Measurements from ENCODE around the gene PKNOX2.

PKNOX2 gene

DNA sequence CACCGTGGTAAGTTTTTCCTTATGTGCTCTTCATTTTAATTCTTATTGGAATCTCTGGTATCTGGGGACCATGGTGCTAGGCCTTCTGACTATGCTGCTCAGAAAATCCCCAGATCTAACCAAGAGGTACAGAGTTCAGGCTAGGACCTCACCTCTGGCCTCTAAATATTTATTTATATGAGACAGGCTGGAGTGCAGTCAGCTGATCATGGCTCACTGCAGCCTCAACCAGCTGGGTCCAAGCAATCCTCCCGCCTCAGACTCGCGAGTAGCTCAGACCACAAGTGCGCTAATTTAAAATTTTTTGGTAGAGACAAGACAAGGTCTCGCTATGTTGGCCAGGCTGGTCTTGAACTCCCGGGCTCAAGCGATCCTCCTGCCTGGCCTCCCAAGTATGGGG is 38.4 kb downstream of the PKNOX2 start:
- H2AFZ ChIP-seq (ENCODE audit: low read length, unreplicated experiment): no peak overlapping the region
- no peaks in the 10 kb centered on the region for H3K79me2 ChIP-seq (ENCODE audit: control insufficient read depth, insufficient read depth, low read length, unreplicated experiment)
- H3K27me3 ChIP-seq (ENCODE audit: insufficient read depth, low read length): peaks cover 59% of the 10 kb centered on the region
- no peaks in the 10 kb centered on the region for H3K4me1 ChIP-seq (ENCODE audit: control insufficient read depth, insufficient read depth, low read length, unreplicated experiment)
- no peaks in the 10 kb centered on the region for H3K36me3 ChIP-seq (ENCODE audit: insufficient read depth, low read length)
- H3K27ac ChIP-seq (ENCODE audit: low read depth, low read length): no peak overlapping the region
- no peak overlapping the region for H3K4me3 ChIP-seq (ENCODE audit: low read depth, low read length)

DNA sequence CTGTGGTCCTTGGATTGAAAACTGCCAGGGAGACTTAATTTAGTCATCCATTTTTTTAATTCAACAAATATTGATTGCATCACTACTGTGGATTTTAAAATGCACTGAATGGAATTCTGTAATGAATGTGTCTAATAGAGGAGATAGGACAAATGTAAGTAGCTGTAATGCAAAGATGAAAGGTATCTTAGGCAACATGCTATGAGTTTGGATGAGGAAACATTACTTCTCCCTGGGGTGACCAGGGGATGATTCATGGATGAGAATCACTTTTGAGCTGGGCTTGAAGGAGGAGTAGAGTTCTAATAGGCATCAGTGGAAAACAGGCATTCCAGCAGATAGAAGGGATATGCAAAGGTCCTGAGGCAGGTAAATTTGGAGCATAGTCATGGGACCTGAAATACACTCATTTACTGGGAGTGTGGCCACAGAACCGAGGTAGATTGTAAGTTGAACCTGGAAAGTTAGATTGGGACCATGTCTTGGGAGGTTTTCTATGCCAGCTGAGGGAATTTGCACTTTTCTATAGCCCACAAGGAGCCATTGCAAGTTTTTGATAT is 43.4 kb downstream of the PKNOX2 start:
- Histone ChIP-seq H3K27me3 (ENCODE audit: insufficient read depth, low read length) (peaks cover 82% of the 10 kb centered on the region), H3K4me1 (ENCODE audit: control insufficient read depth, insufficient read depth, low read length, unreplicated experiment) (no peaks in the 10 kb centered on the region), H3K27ac (ENCODE audit: low read depth, low read length) (no peak overlapping the region), H3K4me3 (ENCODE audit: low read depth, low read length) (no peak overlapping the region), H3K79me2 (ENCODE audit: control insufficient read depth, insufficient read depth, low read length, unreplicated experiment) (no peaks in the 10 kb centered on the region), H2AFZ (ENCODE audit: low read length, unreplicated experiment) (no peak overlapping the region), H3K36me3 (ENCODE audit: insufficient read depth, low read length) (no peaks in the 10 kb centered on the region)

DNA sequence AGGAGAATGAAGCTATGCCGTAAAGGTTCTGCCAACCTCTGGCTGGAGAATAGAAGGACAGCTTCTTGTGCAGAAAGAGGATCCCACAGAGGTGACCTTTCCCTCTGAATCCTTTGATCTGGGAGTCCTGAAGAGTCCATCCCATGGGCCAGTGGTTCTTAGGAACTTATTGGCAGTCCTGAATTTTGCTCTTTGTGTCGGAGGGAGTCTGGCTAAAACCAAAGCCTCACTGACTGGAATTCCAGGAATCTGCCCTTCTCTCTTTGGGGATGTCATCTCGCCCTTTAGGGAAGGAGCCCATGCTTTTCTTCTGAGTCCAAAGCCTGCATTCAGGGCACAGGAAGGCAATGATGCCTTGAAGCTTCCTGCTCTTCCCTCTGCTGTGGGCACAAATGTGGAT is 45.5 kb downstream of the PKNOX2 start:
- Histone ChIP-seq H3K36me3 (ENCODE audit: insufficient read depth, low read length) (no peaks in the 10 kb centered on the region), H2AFZ (ENCODE audit: low read length, unreplicated experiment) (no peak overlapping the region), H3K4me3 (ENCODE audit: low read depth, low read length) (no peak overlapping the region), H3K4me1 (ENCODE audit: control insufficient read depth, insufficient read depth, low read length, unreplicated experiment) (no peaks in the 10 kb centered on the region), H3K27me3 (ENCODE audit: insufficient read depth, low read length) (peaks cover 97% of the 10 kb centered on the region), H3K79me2 (ENCODE audit: control insufficient read depth, insufficient read depth, low read length, unreplicated experiment) (no peaks in the 10 kb centered on the region), H3K27ac (ENCODE audit: low read depth, low read length) (no peak overlapping the region)

DNA sequence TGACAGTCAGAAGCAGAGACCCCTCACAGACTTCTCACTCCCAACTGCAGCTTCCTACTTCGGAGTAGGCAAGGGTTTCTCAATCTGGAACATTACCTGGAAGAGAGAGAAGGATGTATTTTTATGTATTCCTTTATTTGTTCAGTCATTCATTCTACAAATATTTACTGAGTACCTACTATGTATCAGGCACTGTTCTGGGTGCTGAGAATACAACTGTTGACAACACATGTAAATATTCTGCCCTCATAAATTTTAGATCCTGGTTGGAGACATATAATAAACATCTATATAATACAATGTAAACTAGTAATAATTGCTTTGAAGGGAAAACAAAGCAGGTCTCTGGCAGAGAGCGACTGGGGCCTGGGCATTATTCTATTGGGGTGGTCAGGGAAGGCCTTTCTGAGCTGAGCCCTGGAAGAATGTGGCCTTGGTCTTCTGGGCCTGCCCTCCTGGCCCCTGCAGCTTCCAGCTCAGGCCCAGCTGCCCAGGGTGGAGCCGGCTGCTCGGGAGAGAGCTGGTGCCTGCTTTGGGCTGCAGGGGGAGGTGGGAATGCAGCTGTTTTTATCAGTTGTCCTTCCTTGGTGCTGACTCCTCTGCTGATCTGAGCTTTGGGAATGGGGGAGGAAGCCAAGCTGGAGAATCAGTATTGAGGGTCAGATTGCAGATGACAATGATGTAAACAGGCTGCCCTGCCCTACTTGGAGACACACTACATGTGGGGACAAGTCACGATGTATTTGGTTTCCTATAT is 46.8 kb downstream of the PKNOX2 start:
- Histone ChIP-seq H3K27me3 (ENCODE audit: insufficient read depth, low read length) (peaks cover 93% of the 10 kb centered on the region), H3K4me3 (ENCODE audit: low read depth, low read length) (no peak overlapping the region), H3K27ac (ENCODE audit: low read depth, low read length) (no peak overlapping the region), H2AFZ (ENCODE audit: low read length, unreplicated experiment) (no peak overlapping the region), H3K79me2 (ENCODE audit: control insufficient read depth, insufficient read depth, low read length, unreplicated experiment) (no peaks in the 10 kb centered on the region), H3K4me1 (ENCODE audit: control insufficient read depth, insufficient read depth, low read length, unreplicated experiment) (no peaks in the 10 kb centered on the region), H3K36me3 (ENCODE audit: insufficient read depth, low read length) (no peaks in the 10 kb centered on the region)

DNA sequence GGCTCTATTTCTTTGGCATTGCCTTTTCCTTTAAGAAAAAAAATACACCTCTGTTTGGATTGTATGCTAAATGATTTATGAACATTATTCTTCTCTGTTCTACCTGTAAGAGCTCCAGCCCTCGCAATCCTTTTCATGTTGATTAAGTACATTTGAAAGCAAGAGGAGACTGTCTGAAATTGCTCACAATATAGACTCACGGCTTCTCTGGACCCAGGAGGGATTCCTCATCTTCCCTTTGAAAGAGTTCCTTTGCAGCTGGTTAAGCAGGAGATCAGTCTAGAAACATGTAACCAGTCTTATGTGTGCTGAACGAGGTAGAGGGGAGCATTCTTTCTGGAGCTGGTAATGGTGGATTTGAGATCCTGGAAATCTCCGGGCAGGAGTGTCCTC is 47.4 kb downstream of the PKNOX2 start:
- Histone ChIP-seq H3K79me2 (ENCODE audit: control insufficient read depth, insufficient read depth, low read length, unreplicated experiment) (no peaks in the 10 kb centered on the region), H3K27ac (ENCODE audit: low read depth, low read length) (no peak overlapping the region), H3K36me3 (ENCODE audit: insufficient read depth, low read length) (no peaks in the 10 kb centered on the region), H3K4me1 (ENCODE audit: control insufficient read depth, insufficient read depth, low read length, unreplicated experiment) (no peaks in the 10 kb centered on the region), H3K4me3 (ENCODE audit: low read depth, low read length) (no peak overlapping the region), H2AFZ (ENCODE audit: low read length, unreplicated experiment) (no peak overlapping the region), H3K27me3 (ENCODE audit: insufficient read depth, low read length) (peaks cover 89% of the 10 kb centered on the region)

GRCh38 chr11:125214601-125215565 is 50.3 kb downstream of the PKNOX2 start:
- H3K36me3 ChIP-seq (ENCODE audit: insufficient read depth, low read length): no peaks in the 10 kb centered on the region
- no peak overlapping the region for H2AFZ ChIP-seq (ENCODE audit: low read length, unreplicated experiment)
- no peak overlapping the region for H3K4me3 ChIP-seq (ENCODE audit: low read depth, low read length)
- H3K4me1 ChIP-seq (ENCODE audit: control insufficient read depth, insufficient read depth, low read length, unreplicated experiment): no peaks in the 10 kb centered on the region
- no peak overlapping the region for H3K27ac ChIP-seq (ENCODE audit: low read depth, low read length)
- H3K79me2 ChIP-seq (ENCODE audit: control insufficient read depth, insufficient read depth, low read length, unreplicated experiment): no peaks in the 10 kb centered on the region
- peaks cover 85% of the 10 kb centered on the region for H3K27me3 ChIP-seq (ENCODE audit: insufficient read depth, low read length)

GRCh38 chr11:125215976-125216375 is 51.4 kb downstream of the PKNOX2 start:
- Histone ChIP-seq H3K79me2 (ENCODE audit: control insufficient read depth, insufficient read depth, low read length, unreplicated experiment) (no peaks in the 10 kb centered on the region), H3K4me1 (ENCODE audit: control insufficient read depth, insufficient read depth, low read length, unreplicated experiment) (no peaks in the 10 kb centered on the region), H3K4me3 (ENCODE audit: low read depth, low read length) (no peak overlapping the region), H3K36me3 (ENCODE audit: insufficient read depth, low read length) (no peaks in the 10 kb centered on the region), H3K27me3 (ENCODE audit: insufficient read depth, low read length) (peaks cover 80% of the 10 kb centered on the region), H3K27ac (ENCODE audit: low read depth, low read length) (no peak overlapping the region), H2AFZ (ENCODE audit: low read length, unreplicated experiment) (no peak overlapping the region)

GRCh38 chr11:125218336-125218735 is 53.8 kb downstream of the PKNOX2 start:
- no peaks in the 10 kb centered on the region for H3K36me3 ChIP-seq (ENCODE audit: insufficient read depth, low read length)

GRCh38 chr11:125221461-125221860 is 56.9 kb downstream of the PKNOX2 start:
- H3K79me2 ChIP-seq (ENCODE audit: control insufficient read depth, insufficient read depth, low read length, unreplicated experiment): no peaks in the 10 kb centered on the region
- no peaks in the 10 kb centered on the region for H3K4me1 ChIP-seq (ENCODE audit: control insufficient read depth, insufficient read depth, low read length, unreplicated experiment)
- H2AFZ ChIP-seq (ENCODE audit: low read length, unreplicated experiment): no peak overlapping the region
- H3K27ac ChIP-seq (ENCODE audit: low read depth, low read length): no peak overlapping the region
- H3K27me3 ChIP-seq (ENCODE audit: insufficient read depth, low read length): peaks cover 44% of the 10 kb centered on the region
- H3K36me3 ChIP-seq (ENCODE audit: insufficient read depth, low read length): no peaks in the 10 kb centered on the region
- H3K4me3 ChIP-seq (ENCODE audit: low read depth, low read length): no peak overlapping the region

More at GRCh38 chr11:125218336-125218735, 53.8 kb downstream of the PKNOX2 start:
- no peak overlapping the region for H3K27ac ChIP-seq (ENCODE audit: low read depth, low read length)
- H3K4me1 ChIP-seq (ENCODE audit: control insufficient read depth, insufficient read depth, low read length, unreplicated experiment): no peaks in the 10 kb centered on the region
- H2AFZ ChIP-seq (ENCODE audit: low read length, unreplicated experiment): no peak overlapping the region
- no peak overlapping the region for H3K4me3 ChIP-seq (ENCODE audit: low read depth, low read length)
- peaks cover 58% of the 10 kb centered on the region for H3K27me3 ChIP-seq (ENCODE audit: insufficient read depth, low read length)
- no peaks in the 10 kb centered on the region for H3K79me2 ChIP-seq (ENCODE audit: control insufficient read depth, insufficient read depth, low read length, unreplicated experiment)

DNA sequence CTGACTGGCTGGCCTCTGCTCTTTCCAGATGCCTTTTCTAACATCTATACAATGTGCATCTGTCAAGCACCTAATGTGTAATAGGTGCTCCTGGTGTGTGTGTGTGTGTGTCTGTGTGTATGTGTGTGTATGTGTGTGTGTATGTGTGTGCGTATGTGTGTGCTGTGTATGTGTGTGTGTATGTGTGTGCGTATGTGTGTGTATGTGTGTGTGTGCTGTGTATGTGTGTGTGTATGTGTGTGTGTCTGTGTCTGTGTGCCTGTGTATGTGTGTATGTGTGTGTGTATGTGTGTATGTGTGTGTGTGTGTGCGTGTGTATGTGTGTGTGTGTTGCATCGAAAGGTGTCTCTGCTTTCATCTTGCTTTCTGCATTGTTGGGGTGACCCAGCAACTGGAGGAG is 57.9 kb downstream of the PKNOX2 start:
- Histone ChIP-seq H3K79me2 (ENCODE audit: control insufficient read depth, insufficient read depth, low read length, unreplicated experiment) (no peaks in the 10 kb centered on the region), H3K36me3 (ENCODE audit: insufficient read depth, low read length) (no peaks in the 10 kb centered on the region), H2AFZ (ENCODE audit: low read length, unreplicated experiment) (no peak overlapping the region), H3K27me3 (ENCODE audit: insufficient read depth, low read length) (peaks cover 44% of the 10 kb centered on the region), H3K27ac (ENCODE audit: low read depth, low read length) (no peak overlapping the region), H3K4me3 (ENCODE audit: low read depth, low read length) (no peak overlapping the region), H3K4me1 (ENCODE audit: control insufficient read depth, insufficient read depth, low read length, unreplicated experiment) (no peaks in the 10 kb centered on the region)

All from ACC112 (cell line).